CD4-positive, CD25-positive, alpha-beta regulatory T cell (primary cell): ENCODE measurements around the gene TUBGCP5. TPM values are rescaled to one million over a fixed set of nuclear protein-coding genes. Genes with fewer than 3 reads are reported as not detected.

ENCODE experiments used
- polyA plus RNA-seq, 4 donors: library from polyadenylated mRNA; unstranded; fragments of 300-500 nt; fragmentation: Illumina TruSeq; gene quantifications; one replicate each; pipeline ENCODE4 v1.2.3, GENCODE V29; 2021
- total RNA-seq: library from RNA; stranded (reverse); gene quantifications from one replicate; pipeline ENCODE4 v1.2.3, GENCODE V29; 2022

TUBGCP5 gene
- total and polyA plus RNA-seq, 5 donors from 2014 or later, result 5.0 to 20.2 (median 8.4) TPM

Other genes with a start within 250 kb of the TUBGCP5 start
- 39.6 TPM for gene NIPA2, start 200.9 kb downstream of the TUBGCP5 start, total RNA-seq
- gene NIPA2, start 200.9 kb downstream of the TUBGCP5 start, polyA plus RNA-seq, result 10 to 100 TPM; 56.0 to 66.4 (median 58.3) TPM
- gene CYFIP1, start 59.2 kb downstream of the TUBGCP5 start, total RNA-seq, result 7.6 TPM
- 1 to 10 TPM; 1.1 to 3.1 (median 1.9) TPM for gene CYFIP1, start 59.2 kb downstream of the TUBGCP5 start, polyA plus RNA-seq
- gene GOLGA6L1, start 97.3 kb upstream of the TUBGCP5 start, total RNA-seq, result not detected
- not detected for gene GOLGA6L1, start 97.3 kb upstream of the TUBGCP5 start, polyA plus RNA-seq